ENCODE measurements around the gene GREB1L. TPM values are rescaled to one million over a fixed set of nuclear protein-coding genes. Genes with fewer than 3 reads are reported as not detected.

The GREB1L gene
- total RNA-seq, 2 donors from 2014 or later: 3.1 to 3.9 TPM

GRCh38 chr18:21315741-21316197 lies 73.7 kb downstream of the GREB1L start:
- Histone ChIP-seq H3K27me3 (ENCODE audit: control insufficient read depth, insufficient read depth, low read length, poor library complexity, severe bottlenecking) (peaks cover 23% of the 10 kb centered on the region), H3K27ac (ENCODE audit: low read depth, low read length) (peak overlapping the region; percentile 50), H3K9me3 (ENCODE audit: control insufficient read depth, low read length) (peaks cover 5% of the 10 kb centered on the region), H3K4me3 (ENCODE audit: low read length) (no peak overlapping the region), H3K9ac (ENCODE audit: extremely low read depth, low read length, poor library complexity, severe bottlenecking) (no peak overlapping the region), H3K36me3 (ENCODE audit: control insufficient read depth, insufficient read depth, low read length) (no peaks in the 10 kb centered on the region), H3K4me1 (ENCODE audit: control insufficient read depth, insufficient read depth, low read length) (peaks cover 4% of the 10 kb centered on the region)
- no peak overlapping the region for H3K4me3 Mint-ChIP-seq
- peaks cover 54% of the 10 kb centered on the region for H3K27me3 Mint-ChIP-seq (ENCODE audit: insufficient read depth)
- H3K9me3 Mint-ChIP-seq: peaks cover 1% of the 10 kb centered on the region
- peak; percentile 14 for TF ChIP-seq CTCF (conservative IDR thresholded peaks at IDR 0.05)
- peak overlapping the region; percentile 70 for H3K27ac Mint-ChIP-seq
- WGBS, 2 experiments (ENCODE audit: insufficient coverage in 1 of 2, insufficient read length in 1 of 2): 21 to 65% methylated on average over 3 to 9 of the region's 9 CpGs
- H3K36me3 Mint-ChIP-seq (ENCODE audit: low read depth): no peaks in the 10 kb centered on the region
- DNase-seq: peak; percentile 80
- peaks cover 15% of the 10 kb centered on the region for H3K4me1 Mint-ChIP-seq

GRCh38 chr18:21316296-21316695 lies 74.3 kb downstream of the GREB1L start:
- H3K27ac ChIP-seq (ENCODE audit: low read depth, low read length): no peak overlapping the region
- H3K27ac Mint-ChIP-seq: peak overlapping the region; percentile 70

GRCh38 chr18:21321711-21322110 lies 79.7 kb downstream of the GREB1L start:
- peaks cover 42% of the 10 kb centered on the region for H3K27me3 Mint-ChIP-seq (ENCODE audit: insufficient read depth)
- no peaks in the 10 kb centered on the region for H3K36me3 Mint-ChIP-seq (ENCODE audit: low read depth)
- Histone ChIP-seq H3K27ac (ENCODE audit: low read depth, low read length) (no peak overlapping the region), H3K27me3 (ENCODE audit: control insufficient read depth, insufficient read depth, low read length, poor library complexity, severe bottlenecking) (peaks cover 12% of the 10 kb centered on the region), H3K4me1 (ENCODE audit: control insufficient read depth, insufficient read depth, low read length) (no peaks in the 10 kb centered on the region), H3K9me3 (ENCODE audit: control insufficient read depth, low read length) (no peaks in the 10 kb centered on the region), H3K4me3 (ENCODE audit: low read length) (no peak overlapping the region), H3K9ac (ENCODE audit: extremely low read depth, low read length, poor library complexity, severe bottlenecking) (no peak overlapping the region), H3K36me3 (ENCODE audit: control insufficient read depth, insufficient read depth, low read length) (no peaks in the 10 kb centered on the region)
- H3K4me3 Mint-ChIP-seq: no peak overlapping the region
- peaks cover 2% of the 10 kb centered on the region for H3K4me1 Mint-ChIP-seq
- WGBS, 2 experiments (ENCODE audit: insufficient coverage in 1 of 2, insufficient read length in 1 of 2): 96% methylated on average over 3 of the region's 3 CpGs; no CpG with 5 or more reads in 1 of the 2 experiments
- no peak overlapping the region for H3K27ac Mint-ChIP-seq
- DNase-seq: no peak
- H3K9me3 Mint-ChIP-seq: peaks cover 1% of the 10 kb centered on the region
- no peak for TF ChIP-seq CTCF (conservative IDR thresholded peaks at IDR 0.05)

More at GRCh38 chr18:21316296-21316695, 74.3 kb downstream of the GREB1L start:
- no peaks in the 10 kb centered on the region for H3K36me3 ChIP-seq (ENCODE audit: control insufficient read depth, insufficient read depth, low read length)
- H3K27me3 ChIP-seq (ENCODE audit: control insufficient read depth, insufficient read depth, low read length, poor library complexity, severe bottlenecking): peaks cover 23% of the 10 kb centered on the region
- Mint-ChIP-seq H3K4me1 (peaks cover 10% of the 10 kb centered on the region), H3K27me3 (ENCODE audit: insufficient read depth) (peaks cover 52% of the 10 kb centered on the region), H3K36me3 (ENCODE audit: low read depth) (no peaks in the 10 kb centered on the region), H3K9me3 (peaks cover 1% of the 10 kb centered on the region), H3K4me3 (no peak overlapping the region)
- no peak overlapping the region for H3K9ac ChIP-seq (ENCODE audit: extremely low read depth, low read length, poor library complexity, severe bottlenecking)
- no peak for DNase-seq
- H3K4me3 ChIP-seq (ENCODE audit: low read length): no peak overlapping the region
- TF ChIP-seq CTCF (conservative IDR thresholded peaks at IDR 0.05): no peak
- peaks cover 4% of the 10 kb centered on the region for H3K4me1 ChIP-seq (ENCODE audit: control insufficient read depth, insufficient read depth, low read length)
- H3K9me3 ChIP-seq (ENCODE audit: control insufficient read depth, low read length): peaks cover 5% of the 10 kb centered on the region
- WGBS, 2 experiments (ENCODE audit: insufficient coverage in 1 of 2, insufficient read length in 1 of 2): 84 to 88% methylated on average over 1 of the region's 1 CpG
